Measurements from ENCODE around the gene DES. TPM values are rescaled to one million over a fixed set of nuclear protein-coding genes. Genes with fewer than 3 reads are reported as not detected.

DES gene
- total and polyA plus RNA-seq, 9 of the 15 experiments (the other 6 are each of a cell fraction or from before 2014, with no cell fraction given): 2.5 to 58.9 (median 21.9) TPM

GRCh38 chr2:219406861-219407230 is 11.3 kb upstream of the DES start (continued):
- TF ChIP-seq CEBPG (CRISPR knock-in tag; IDR thresholded peaks at IDR 0.05): no peak
- TF ChIP-seq CEBPG (tag; conservative IDR thresholded peaks at IDR 0.05 in 1 of 2, IDR thresholded peaks at IDR 0.05 in 1 of 2): no peak
- TF ChIP-seq ZFPM2 (CRISPR knock-in tag; IDR thresholded peaks at IDR 0.05): no peak
- TF ChIP-seq RBM22 (IDR thresholded peaks at IDR 0.05; ENCODE audit: low read depth, low read length, poor library complexity, severe bottlenecking): no peak
- TF ChIP-seq CTCF (IDR thresholded peaks at IDR 0.05 in 2 of 3, conservative IDR thresholded peaks at IDR 0.05 in 1 of 3; ENCODE audit: insufficient read depth in 2 of 3, low read depth in 1 of 3, low read length in 3 of 3): no peak
- TF ChIP-seq POLR2AphosphoS5 (IDR thresholded peaks at IDR 0.05; ENCODE audit: control insufficient read depth, insufficient read depth, low read depth, low read length): no peak
- no peak for TF ChIP-seq ZNF347 (CRISPR knock-in tag; IDR thresholded peaks at IDR 0.05; ENCODE audit: low read depth)
- TF ChIP-seq CHD7 (IDR thresholded peaks at IDR 0.05; ENCODE audit: low read depth, low read length): no peak
- TF ChIP-seq SIRT6 (IDR thresholded peaks at IDR 0.05; ENCODE audit: low read depth, low read length): no peak
- TF ChIP-seq ZNF766 (CRISPR knock-in tag; conservative IDR thresholded peaks at IDR 0.05): no peak
- TF ChIP-seq BRF1 (IDR thresholded peaks at IDR 0.05; ENCODE audit: borderline replicate concordance, extremely low read depth, insufficient read length): no peak
- no peak for TF ChIP-seq TCFL5 (CRISPR knock-in tag; conservative IDR thresholded peaks at IDR 0.05)
- peak; percentile 63 for TF ChIP-seq C11orf30 (IDR thresholded peaks at IDR 0.05; ENCODE audit: low read depth)
- TF ChIP-seq SPI1 (IDR thresholded peaks at IDR 0.05; ENCODE audit: borderline replicate concordance, low read depth, low read length): no peak

All from K562 (cell line).